GM19328 (cell line): ENCODE data around the gene ERICH2.
A peak's percentile ranks its signal among the peaks of the same experiment; 100 is the strongest.

Experiments used
- ATAC-seq: cut with Tn5 transposase; IDR thresholded peaks from one replicate; pipeline ENCODE4 v1.9.1; 2021; ENCODE audit warnings: mild to moderate bottlenecking, moderate library complexity; ENCODE audit not compliant: unreplicated experiment

Gene ERICH2

GRCh38 chr2:170815746-170816503, 45.7 kb downstream of the ERICH2 start:
- no peak for ATAC-seq

- peak; percentile 56 for ATAC-seq
Observed at GRCh38 chr2:170816504-170817092, 46.4 kb downstream of the ERICH2 start, which contains the start of gene GAD1. GAD1 (plus strand) TSS chr2:170816887; CDS start chr2:170818592, 1,705 bp downstream.

- ATAC-seq: no peak
Observed at GRCh38 chr2:170817093-170818035, 47.2 kb downstream of the ERICH2 start.

- ATAC-seq: no peak
Observed at GRCh38 chr2:170818036-170818751, 48.0 kb downstream of the ERICH2 start.

- no peak for ATAC-seq
Observed at GRCh38 chr2:170818752-170819470, 48.7 kb downstream of the ERICH2 start.

GRCh38 chr2:170819680-170820664, 49.8 kb downstream of the ERICH2 start:
- ATAC-seq: no peak

- no peak for ATAC-seq
Observed at GRCh38 chr2:170820757-170821530, 50.8 kb downstream of the ERICH2 start.

- ATAC-seq: no peak
Observed at GRCh38 chr2:170821531-170822289, 51.5 kb downstream of the ERICH2 start.

- ATAC-seq: no peak
Observed at GRCh38 chr2:170822290-170823087, 52.3 kb downstream of the ERICH2 start.

GRCh38 chr2:170823088-170823897, 53.1 kb downstream of the ERICH2 start:
- ATAC-seq: no peak

GRCh38 chr2:170823898-170824215, 53.7 kb downstream of the ERICH2 start:
- no peak for ATAC-seq

- ATAC-seq: no peak
Observed at GRCh38 chr2:170824526-170825015, 54.4 kb downstream of the ERICH2 start.

- ATAC-seq: no peak
Observed at GRCh38 chr2:170827841-170828532, 57.8 kb downstream of the ERICH2 start.

- ATAC-seq: no peak
Observed at GRCh38 chr2:170828533-170828916, 58.3 kb downstream of the ERICH2 start.

GRCh38 chr2:170829036-170829435, 58.9 kb downstream of the ERICH2 start:
- no peak for ATAC-seq
